Stimulated activated CD4-positive, alpha-beta T cell treated with anti-CD3 and anti-CD28 coated beads, Interleukin-2, amount 100 ng/mL, for 4 hours (primary cell): Measurements from ENCODE around the gene PLP2.

Experiments
- DNase-seq: peaks from one replicate; pipeline ENCODE4 v3.0.0-alpha.2; 2020; ENCODE audit warnings: low read depth

PLP2 gene

DNA sequence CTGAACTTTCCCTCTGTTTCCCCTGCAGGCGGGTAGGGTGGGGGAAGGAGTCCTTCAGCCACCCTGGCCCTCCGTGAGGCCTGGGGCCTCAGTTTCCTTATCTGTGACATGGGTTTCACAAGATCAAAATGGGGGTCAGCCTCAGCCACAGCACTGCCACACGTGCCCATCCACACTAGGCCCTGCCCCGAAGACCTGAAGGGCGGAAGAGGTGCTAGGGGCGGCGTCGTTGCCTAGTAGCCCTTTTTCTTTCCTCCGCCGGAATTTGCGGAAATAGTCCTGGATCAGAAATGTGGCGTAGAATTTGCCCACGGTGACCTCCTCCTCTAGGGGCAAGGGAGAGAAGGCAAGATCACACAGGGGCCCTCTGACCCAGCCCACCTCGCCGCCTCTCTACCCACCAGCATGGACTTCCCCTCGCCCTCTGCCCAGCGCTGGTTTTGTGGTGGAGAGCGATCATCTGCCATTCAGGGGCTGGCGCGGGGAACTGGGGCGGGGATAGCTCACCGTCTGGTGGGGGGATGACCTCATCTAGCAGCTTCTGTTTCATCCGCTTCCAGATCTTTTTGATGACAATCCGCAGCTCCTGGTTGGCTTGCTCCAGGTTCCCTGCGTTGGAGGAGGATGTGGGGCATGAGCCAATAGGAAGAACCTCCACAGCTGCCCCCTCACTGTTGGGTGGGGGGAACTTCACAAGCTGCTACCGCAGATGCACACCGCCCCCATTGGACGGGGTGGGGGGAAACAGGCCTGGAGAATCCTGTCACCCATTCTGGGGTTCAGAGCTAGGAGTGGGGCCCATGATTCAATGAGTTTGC is 37.9 kb downstream of the PLP2 start:
- DNase-seq = no peak

DNA sequence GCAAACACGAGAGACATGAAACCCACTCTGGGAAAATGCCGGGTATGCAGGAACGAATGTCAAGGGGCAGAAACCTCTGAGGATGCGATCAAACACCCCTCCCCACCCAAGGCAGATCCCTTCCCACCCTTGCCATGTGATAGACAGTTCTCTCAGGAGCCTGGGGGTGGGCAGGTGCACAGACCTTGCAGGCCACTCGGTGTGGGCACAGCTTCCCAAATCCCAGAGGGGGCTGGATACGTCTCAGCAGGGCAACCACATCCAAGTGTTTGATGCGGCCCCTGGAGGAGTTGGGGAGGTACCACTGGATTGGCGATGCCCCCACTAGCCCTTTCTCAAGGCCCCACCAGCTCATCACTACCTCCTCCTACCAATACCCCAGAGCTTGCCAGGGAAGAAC is 38.7 kb downstream of the PLP2 start:
- DNase-seq = no peak

GRCh38 chrX:49211074-49211473 is 39.4 kb downstream of the PLP2 start:
- DNase-seq = no peak

GRCh38 chrX:49212209-49212608 is 40.5 kb downstream of the PLP2 start:
- DNase-seq = no peak

DNA sequence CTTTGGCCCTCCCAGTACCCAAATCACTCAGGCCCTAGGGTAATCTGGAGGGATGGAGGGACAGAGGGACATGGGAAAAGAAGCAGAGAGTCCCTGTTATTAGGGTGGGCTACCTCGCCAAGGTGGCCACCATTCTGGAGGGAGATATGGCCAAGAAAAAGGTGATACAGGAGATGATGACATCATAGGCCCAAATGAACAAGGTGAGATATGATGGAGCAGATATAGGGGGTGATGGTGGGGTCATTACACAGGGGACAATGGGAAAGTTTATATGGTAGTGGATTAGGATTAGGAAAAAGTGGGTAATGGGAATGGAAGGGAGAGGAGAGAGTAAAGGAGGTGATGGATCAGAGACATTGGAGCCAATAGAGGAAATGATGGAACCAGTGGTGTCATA is 41.2 kb downstream of the PLP2 start:
- DNase-seq = no peak

- no peak for DNase-seq
These were observed 42.7 kb downstream of the PLP2 start for GRCh38 chrX:49214416-49214815.

- DNase-seq = no peak
These were observed 43.4 kb downstream of the PLP2 start for GRCh38 chrX:49214996-49215526.

DNA sequence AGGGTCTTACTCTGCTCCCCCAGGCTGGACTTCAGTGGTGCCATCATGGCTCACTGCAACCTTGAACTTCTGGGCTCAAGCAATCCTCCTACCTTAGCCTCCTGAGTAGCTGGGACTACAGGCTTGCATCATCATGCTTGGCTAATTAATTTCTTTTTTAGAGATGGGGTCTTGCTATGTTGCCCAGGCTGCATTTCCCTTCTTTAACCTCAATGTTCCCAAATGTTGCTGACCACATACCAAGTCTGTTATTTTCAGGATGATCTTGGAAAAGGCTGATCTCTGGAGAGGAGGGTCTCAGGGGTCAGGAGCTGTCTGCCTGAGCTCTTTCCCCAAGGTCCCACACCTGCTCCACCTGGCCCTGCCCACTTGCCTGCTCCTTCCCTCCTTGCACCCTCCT is 48.4 kb downstream of the PLP2 start:
- DNase-seq = no peak

GRCh38 chrX:49221868-49222267 is 50.2 kb downstream of the PLP2 start:
- DNase-seq = no peak
